SU-DHL-6 (cell line): ENCODE data around the gene UBL5.

Experiments
- EZH2phosphoT487 ChIP-seq: fragments of 200-600 bp; sonication (generic), shearing (Covaris generic); conservative IDR thresholded peaks from 2 replicates; pipeline ENCODE4 v1.6.1; 2018; ENCODE audit warnings: mild to moderate bottlenecking, antibody characterized with exemption, low read length, moderate library complexity, mixed read lengths
- TF ChIP-seq, protein P1 (sequence below): fragments of 200-600 bp; sonication (generic); IDR thresholded peaks from one replicate; pipeline ENCODE4 v1.5.1; 2017; ENCODE audit warnings: antibody characterized with exemption, mild to moderate bottlenecking, low read length, moderate library complexity; ENCODE audit not compliant: insufficient read depth, poor library complexity, severe bottlenecking

DNA sequence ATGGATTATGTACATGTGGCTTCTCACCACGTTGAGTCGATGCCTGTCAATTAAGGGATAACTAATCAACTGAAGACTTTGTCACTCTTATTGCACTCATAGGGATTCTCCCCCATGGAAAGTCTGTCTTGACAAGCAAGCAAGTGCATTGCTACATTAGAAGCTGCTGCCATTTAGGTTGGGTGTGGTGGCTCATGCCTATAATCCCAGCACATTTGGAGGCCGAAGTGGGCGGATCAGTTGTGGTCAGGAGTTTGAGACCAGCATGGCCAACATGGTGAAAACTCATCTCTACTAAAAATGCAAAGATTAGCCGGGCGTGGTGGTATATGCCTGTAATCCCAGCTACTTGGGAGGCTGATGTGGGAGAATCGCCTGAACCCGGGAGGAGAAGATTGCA lies 40.9 kb upstream of the UBL5 start:
- TF ChIP-seq, protein P1, sequence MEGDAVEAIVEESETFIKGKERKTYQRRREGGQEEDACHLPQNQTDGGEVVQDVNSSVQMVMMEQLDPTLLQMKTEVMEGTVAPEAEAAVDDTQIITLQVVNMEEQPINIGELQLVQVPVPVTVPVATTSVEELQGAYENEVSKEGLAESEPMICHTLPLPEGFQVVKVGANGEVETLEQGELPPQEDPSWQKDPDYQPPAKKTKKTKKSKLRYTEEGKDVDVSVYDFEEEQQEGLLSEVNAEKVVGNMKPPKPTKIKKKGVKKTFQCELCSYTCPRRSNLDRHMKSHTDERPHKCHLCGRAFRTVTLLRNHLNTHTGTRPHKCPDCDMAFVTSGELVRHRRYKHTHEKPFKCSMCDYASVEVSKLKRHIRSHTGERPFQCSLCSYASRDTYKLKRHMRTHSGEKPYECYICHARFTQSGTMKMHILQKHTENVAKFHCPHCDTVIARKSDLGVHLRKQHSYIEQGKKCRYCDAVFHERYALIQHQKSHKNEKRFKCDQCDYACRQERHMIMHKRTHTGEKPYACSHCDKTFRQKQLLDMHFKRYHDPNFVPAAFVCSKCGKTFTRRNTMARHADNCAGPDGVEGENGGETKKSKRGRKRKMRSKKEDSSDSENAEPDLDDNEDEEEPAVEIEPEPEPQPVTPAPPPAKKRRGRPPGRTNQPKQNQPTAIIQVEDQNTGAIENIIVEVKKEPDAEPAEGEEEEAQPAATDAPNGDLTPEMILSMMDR: no peak
- no peak for TF ChIP-seq EZH2phosphoT487
